GM03348 (cell line): ENCODE measurements around the gene KIRREL1.
A peak's percentile ranks its signal among the peaks of the same experiment; 100 is the strongest.

Experiments used
- DNase-seq: peaks from one replicate; pipeline ENCODE4 v3.0.0; 2012; ENCODE audit warnings: low spot score

KIRREL1 gene

DNA sequence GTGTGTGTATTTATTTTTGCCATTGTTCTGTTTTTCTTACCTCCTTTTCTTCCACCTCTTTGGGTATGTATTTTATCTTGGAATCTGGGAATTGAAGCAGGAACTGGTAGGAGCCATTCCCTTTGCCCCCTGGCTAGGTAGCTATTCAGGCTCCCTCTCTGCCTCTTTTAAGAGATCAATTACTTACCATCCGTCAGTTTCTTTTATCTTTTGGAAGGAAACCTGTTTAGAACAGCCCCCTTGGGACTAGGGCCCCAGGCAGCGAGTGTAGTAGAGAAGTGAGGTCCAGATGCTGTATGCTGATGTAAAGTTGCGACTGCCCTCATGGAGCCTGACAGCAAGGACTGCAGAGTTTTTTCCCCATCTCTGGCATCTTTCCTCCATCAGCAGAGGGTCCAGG is 41.6 kb downstream of the KIRREL1 start:
- DNase-seq = no peak

- DNase-seq = peak; percentile 50
Measured at GRCh38 chr1:158035976-158036583, 42.6 kb downstream of the KIRREL1 start.

- DNase-seq = no peak
Measured at GRCh38 chr1:158037008-158037865, 43.8 kb downstream of the KIRREL1 start.

DNA sequence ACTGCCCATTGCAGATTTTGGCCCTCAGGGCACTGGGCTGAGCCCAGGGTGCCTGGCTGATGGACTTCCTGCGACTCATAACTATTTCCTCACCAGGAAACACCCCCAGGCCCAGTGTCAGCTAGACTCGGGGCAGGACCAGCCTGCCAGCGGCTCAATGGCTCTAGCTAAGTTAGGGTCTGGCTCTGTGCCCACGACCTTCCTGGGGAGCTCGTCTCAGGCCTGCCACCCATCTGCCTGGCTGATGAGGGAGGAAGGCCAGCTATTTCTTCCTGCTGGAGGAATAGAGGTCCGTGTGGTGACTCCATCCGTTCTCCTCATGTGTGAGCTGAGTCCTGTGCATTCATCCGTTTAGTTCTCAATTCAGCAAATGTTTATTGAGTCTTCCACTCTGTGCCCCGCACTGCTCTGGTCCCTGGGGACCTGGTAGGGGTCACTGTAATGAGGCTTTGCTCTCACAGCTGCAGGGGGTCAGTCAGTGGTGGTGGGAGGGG is 44.5 kb downstream of the KIRREL1 start:
- DNase-seq = peak; percentile 81

- no peak for DNase-seq
Measured at GRCh38 chr1:158038793-158039192, 45.3 kb downstream of the KIRREL1 start.

DNA sequence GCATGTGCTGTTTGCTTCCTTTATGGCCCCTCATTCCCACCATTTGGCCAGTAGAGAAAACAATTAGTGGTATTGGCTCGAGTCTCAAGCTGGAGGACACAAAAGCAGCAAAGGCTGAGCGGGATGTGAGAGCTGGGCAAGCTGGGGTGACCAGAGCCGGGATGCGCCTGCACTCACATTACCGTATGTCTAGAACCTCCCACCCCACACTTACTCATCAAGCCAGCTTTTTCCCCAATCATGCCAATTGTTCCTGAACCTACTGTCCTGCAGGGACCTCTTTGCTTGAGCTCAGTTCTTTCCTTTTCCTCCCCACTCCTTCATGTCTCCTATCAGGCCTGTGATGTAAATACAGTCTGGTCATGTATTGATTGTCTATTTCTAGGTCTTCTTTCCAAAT is 45.9 kb downstream of the KIRREL1 start:
- peak; percentile 61 for DNase-seq

- DNase-seq = no peak
Measured at GRCh38 chr1:158040323-158040722, 46.9 kb downstream of the KIRREL1 start.

DNA sequence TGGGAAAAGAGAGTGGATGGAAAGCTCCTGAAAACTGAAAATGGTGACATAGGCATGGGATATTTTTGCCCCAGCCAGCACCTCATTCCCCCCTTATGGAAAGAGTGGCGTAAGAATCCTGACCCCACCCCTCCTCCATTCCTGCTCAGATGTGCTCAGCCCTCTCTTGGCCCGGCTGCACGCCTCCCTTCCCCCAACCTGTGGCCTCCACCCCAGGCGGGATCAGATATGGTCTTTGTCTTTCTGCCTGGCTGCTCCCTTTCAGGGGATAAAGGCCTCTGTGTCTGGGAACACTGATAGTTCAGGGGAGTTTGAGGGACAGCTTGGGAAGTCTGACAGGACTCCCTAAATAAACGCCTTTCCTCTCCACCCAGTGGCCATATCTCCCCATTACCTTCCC is 49.8 kb downstream of the KIRREL1 start:
- no peak for DNase-seq

- peak; percentile 67 for DNase-seq
Measured at GRCh38 chr1:158045639-158046038, 52.2 kb downstream of the KIRREL1 start.

DNA sequence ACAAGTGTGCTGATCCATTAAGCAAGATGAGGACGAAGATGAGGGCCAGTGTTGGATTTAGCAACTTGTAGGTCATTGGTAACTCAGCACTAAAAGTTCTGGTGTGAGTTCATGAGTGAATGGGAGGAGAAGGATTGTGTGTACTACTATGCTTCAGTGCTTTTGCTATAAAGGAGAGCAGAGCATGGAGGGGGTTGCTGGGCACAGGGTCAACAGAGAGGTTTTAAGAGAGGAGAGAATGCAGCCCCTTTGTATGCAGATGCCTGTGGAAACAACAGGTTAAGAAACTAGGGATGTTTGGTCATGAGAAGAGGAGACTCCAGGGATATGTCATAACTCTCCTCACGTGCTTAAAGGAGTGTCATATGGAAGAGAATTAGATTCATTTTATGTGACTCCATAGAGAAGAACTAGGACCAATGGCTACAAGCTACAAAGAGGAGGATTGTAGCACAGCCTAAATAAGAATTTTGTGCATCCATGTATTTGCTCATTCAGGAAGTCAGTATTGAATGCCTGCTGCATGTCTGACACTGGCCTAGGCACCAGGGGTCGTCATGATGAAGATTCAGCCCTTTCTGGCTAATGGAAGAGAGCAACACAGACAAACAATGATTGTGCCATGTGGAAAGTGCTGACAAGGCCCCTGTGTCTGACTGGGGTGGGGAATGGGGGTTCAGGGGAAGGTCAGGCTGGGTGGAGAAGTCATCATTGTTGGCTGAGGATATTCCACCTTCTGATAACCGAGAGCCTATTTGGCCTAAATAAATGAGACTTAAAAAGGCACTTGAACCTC is 53.5 kb downstream of the KIRREL1 start:
- no peak for DNase-seq

GRCh38 chr1:158048371-158049067 is 55.1 kb downstream of the KIRREL1 start:
- no peak for DNase-seq

GRCh38 chr1:158049853-158050252 is 56.4 kb downstream of the KIRREL1 start:
- DNase-seq = peak; percentile 33

- DNase-seq = peak; percentile 37
Measured at GRCh38 chr1:158053276-158053675, 59.8 kb downstream of the KIRREL1 start.

DNA sequence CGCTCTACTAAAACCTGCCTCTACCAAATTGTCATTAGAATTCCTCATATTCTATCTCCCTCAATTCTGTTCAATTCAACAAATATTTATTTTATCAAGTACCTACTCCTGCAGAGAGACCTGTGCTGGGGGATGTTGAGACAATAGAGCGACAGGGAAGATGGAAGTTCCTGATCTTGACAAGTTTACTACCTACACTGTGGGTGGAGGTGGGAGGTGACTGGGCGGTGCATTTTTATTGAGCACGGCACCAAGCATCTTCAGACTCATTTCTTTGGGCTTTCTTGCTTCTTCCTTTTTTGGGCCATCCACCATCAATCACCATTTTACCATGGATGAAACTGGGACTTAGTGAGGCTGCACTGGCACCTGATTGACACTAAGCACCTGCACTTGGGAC is 61.3 kb downstream of the KIRREL1 start:
- no peak for DNase-seq

GRCh38 chr1:158055854-158056253 is 62.4 kb downstream of the KIRREL1 start:
- no peak for DNase-seq

GRCh38 chr1:158056498-158056897 is 63.1 kb downstream of the KIRREL1 start:
- no peak for DNase-seq

DNA sequence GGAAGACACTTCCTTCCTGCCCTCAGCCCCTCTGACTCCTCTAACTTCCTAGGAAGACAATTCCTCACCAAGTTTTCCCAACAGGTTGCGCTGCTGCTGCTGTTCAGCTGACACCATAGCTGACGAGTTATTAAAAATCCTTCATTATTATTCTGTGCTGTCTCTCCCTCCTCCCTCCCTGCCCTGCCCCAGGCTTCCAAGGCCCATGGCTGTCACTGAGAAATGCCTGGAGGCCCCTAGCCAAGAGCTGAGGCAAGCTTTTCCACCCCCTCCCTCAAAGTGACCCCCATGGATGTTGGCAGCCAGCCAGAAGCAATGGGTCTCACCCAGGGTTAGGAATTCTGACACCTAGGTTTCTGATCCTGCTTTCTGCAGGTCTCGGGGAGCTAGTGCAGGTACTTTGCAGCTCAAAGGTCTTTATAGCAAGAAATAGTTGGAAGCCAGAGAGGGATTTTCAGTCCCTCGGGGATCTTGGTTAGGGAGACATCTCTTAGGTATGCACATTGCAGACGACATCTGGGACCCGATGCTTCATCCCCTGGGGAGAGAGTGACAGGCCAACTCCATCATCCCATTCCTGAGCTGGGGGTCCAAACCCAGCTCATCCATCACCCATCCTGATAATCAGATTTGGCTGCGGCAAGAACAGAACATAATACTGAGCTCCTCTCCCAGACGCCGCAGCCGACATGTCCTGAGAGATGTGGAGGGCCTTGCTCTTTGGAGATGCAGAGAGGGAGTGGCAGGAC is 65.0 kb downstream of the KIRREL1 start:
- DNase-seq = no peak

GRCh38 chr1:158059984-158060383 is 66.5 kb downstream of the KIRREL1 start:
- DNase-seq = no peak

DNA sequence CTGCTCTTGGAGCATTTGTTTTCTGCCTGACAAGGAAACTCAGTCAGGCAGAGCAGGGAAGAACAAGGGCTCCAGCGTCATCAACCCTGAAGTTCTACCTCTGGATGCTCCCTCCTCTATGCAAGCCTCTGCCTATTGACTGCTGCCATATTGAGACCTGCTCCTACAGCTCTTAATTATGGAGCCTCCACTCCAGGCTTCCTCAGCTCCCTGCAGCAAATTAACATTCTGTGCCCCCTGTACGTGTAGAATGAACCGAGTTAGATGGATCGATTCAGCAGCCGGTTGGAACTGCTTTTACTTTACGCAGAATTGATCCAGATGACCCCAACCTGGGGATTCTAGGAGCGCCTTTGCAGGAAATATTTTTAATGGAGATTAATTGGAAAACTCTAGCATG is 68.7 kb downstream of the KIRREL1 start:
- no peak for DNase-seq

GRCh38 chr1:158067662-158068061 is 74.2 kb downstream of the KIRREL1 start:
- DNase-seq = peak; percentile 83

GRCh38 chr1:158068918-158069317 is 75.5 kb downstream of the KIRREL1 start:
- peak; percentile 32 for DNase-seq
